ENCODE data around the gene SLC11A1.

The SLC11A1 gene

GRCh38 chr2:218392459-218392858, 10.4 kb downstream of the SLC11A1 start:
- DNase-seq (ENCODE audit: low read depth), result no peak
- TF ChIP-seq CTCF (IDR thresholded peaks at IDR 0.05; ENCODE audit: control insufficient read depth, insufficient read depth, low read depth, low read length, missing control alignments), result no peak
- no peak overlapping the region for H3K4me3 ChIP-seq (ENCODE audit: control insufficient read depth, low read depth, low read length)

- no peak for DNase-seq (ENCODE audit: low read depth)
- no peak for TF ChIP-seq CTCF (IDR thresholded peaks at IDR 0.05; ENCODE audit: control insufficient read depth, insufficient read depth, low read depth, low read length, missing control alignments)
- H3K4me3 ChIP-seq (ENCODE audit: control insufficient read depth, low read depth, low read length), result no peak overlapping the region
Observed at GRCh38 chr2:218392891-218393462, 10.9 kb downstream of the SLC11A1 start.

- no peak for DNase-seq (ENCODE audit: low read depth)
- no peak overlapping the region for H3K4me3 ChIP-seq (ENCODE audit: control insufficient read depth, low read depth, low read length)
- no peak for TF ChIP-seq CTCF (IDR thresholded peaks at IDR 0.05; ENCODE audit: control insufficient read depth, insufficient read depth, low read depth, low read length, missing control alignments)
Observed at GRCh38 chr2:218393750-218394290, 11.7 kb downstream of the SLC11A1 start.

- no peak for DNase-seq (ENCODE audit: low read depth)
- TF ChIP-seq CTCF (IDR thresholded peaks at IDR 0.05; ENCODE audit: control insufficient read depth, insufficient read depth, low read depth, low read length, missing control alignments), result no peak
- H3K4me3 ChIP-seq (ENCODE audit: control insufficient read depth, low read depth, low read length), result no peak overlapping the region
Observed at GRCh38 chr2:218394298-218395089, 12.4 kb downstream of the SLC11A1 start.

GRCh38 chr2:218395090-218395444, 13.0 kb downstream of the SLC11A1 start:
- no peak for DNase-seq (ENCODE audit: low read depth)
- no peak overlapping the region for H3K4me3 ChIP-seq (ENCODE audit: control insufficient read depth, low read depth, low read length)
- no peak for TF ChIP-seq CTCF (IDR thresholded peaks at IDR 0.05; ENCODE audit: control insufficient read depth, insufficient read depth, low read depth, low read length, missing control alignments)

- H3K4me3 ChIP-seq (ENCODE audit: control insufficient read depth, low read depth, low read length), result peak overlapping the region; percentile 36
- TF ChIP-seq CTCF (IDR thresholded peaks at IDR 0.05; ENCODE audit: control insufficient read depth, insufficient read depth, low read depth, low read length, missing control alignments), result no peak
- DNase-seq (ENCODE audit: low read depth), result no peak
Observed at GRCh38 chr2:218395456-218395825, 13.4 kb downstream of the SLC11A1 start.
